ENCODE measurements around the gene HSPB8. TPM values are rescaled to one million over a fixed set of nuclear protein-coding genes. Genes with fewer than 3 reads are reported as not detected.

HSPB8 gene
- total and polyA plus RNA-seq, 2 of the 8 experiments (the other 6 are each of a cell fraction or from before 2014, with no cell fraction given) = 11.7 to 28.2 TPM

GRCh38 chr12:119231774-119232173, 53.0 kb downstream of the HSPB8 start:
- Histone ChIP-seq H2BK12ac (ENCODE audit: low read depth, low read length) (peak overlapping the region; percentile 64), H3K9me3 (ENCODE audit: insufficient read depth in 2 of 2, low read depth in 1 of 2, low read length in 1 of 2) (no peaks in the 10 kb centered on the region), H2BK15ac (ENCODE audit: low read length) (peak overlapping the region; percentile 54; the same call in 1 of the 2 replicates), H2BK5ac (ENCODE audit: low read depth, low read length) (peak overlapping the region; percentile 26; the same call in 1 of the 2 replicates), H2BK120ac (replicated peaks; ENCODE audit: low read depth, low read length) (no peak overlapping the region), H3K27ac (ENCODE audit: low read depth, low read length) (no peak overlapping the region), H4K5ac (ENCODE audit: insufficient read length, low read depth, low read length) (no peak overlapping the region), H4K20me1 (replicated peaks in 1 of 2; ENCODE audit: control insufficient read depth in 1 of 2, insufficient read depth in 2 of 2, low read length in 2 of 2) (no peaks in the 10 kb centered on the region), H3K9ac (replicated peaks in 1 of 4; ENCODE audit: extremely low read depth in 1 of 4, low read depth in 3 of 4, low read length in 3 of 4) (no peak overlapping the region; a peak in 1 of 7 replicates), H3K27me3 (replicated peaks in 1 of 4; ENCODE audit: control insufficient read depth in 3 of 4, extremely low read depth in 1 of 4, insufficient read depth in 3 of 4, low read length in 3 of 4) (no peaks in the 10 kb centered on the region; a peak in 1 of 7 replicates), H3K23me2 (ENCODE audit: low read depth, low read length) (no peaks in the 10 kb centered on the region; the same call in 1 of the 2 replicates), H3K4ac (replicated peaks; ENCODE audit: insufficient read length, low read depth, low read length) (peak overlapping the region; percentile 14), H3K4me1 (replicated peaks in 1 of 4; ENCODE audit: control insufficient read depth in 3 of 4, insufficient read depth in 4 of 4, low read length in 3 of 4) (peaks cover 8 to 27% (median 21%) of the 10 kb centered on the region in 4 experiments; a peak in 5 of 7 replicates), H3K18ac (ENCODE audit: extremely low read depth, low read length) (no peak overlapping the region), H3K79me1 (ENCODE audit: low read depth, low read length) (no peaks in the 10 kb centered on the region), H3K36me3 (ENCODE audit: control insufficient read depth in 2 of 4, insufficient read depth in 4 of 4, low read length in 3 of 4) (no peaks in the 10 kb centered on the region), H2BK20ac (ENCODE audit: low read length) (peak overlapping the region; percentile 52; the same call in 1 of the 2 replicates), H3K4me3 (ENCODE audit: extremely low read depth in 1 of 4, insufficient read depth in 2 of 4, low read depth in 3 of 4, low read length in 4 of 4) (no peak overlapping the region), H3K56ac (replicated peaks; ENCODE audit: insufficient read length, low read depth, low read length) (no peak overlapping the region), H4K91ac (replicated peaks; ENCODE audit: insufficient read length, low read length) (peak overlapping the region; percentile 22), H2AFZ (ENCODE audit: low read length) (no peak overlapping the region), H3K14ac (ENCODE audit: insufficient read length) (no peak overlapping the region), H2AK5ac (ENCODE audit: low read depth, low read length) (0 out of 2 replicates have a peak overlapping the region, but pooled peaks have one; percentile 14), H3K4me2 (ENCODE audit: insufficient read depth in 1 of 2, low read depth in 2 of 2, low read length in 2 of 2) (no peak overlapping the region), H3K23ac (ENCODE audit: insufficient read length) (no peak overlapping the region), H3K79me2 (ENCODE audit: control insufficient read depth in 1 of 2, insufficient read depth in 2 of 2, low read length in 2 of 2) (no peaks in the 10 kb centered on the region), H4K8ac (ENCODE audit: extremely low read depth, insufficient read depth, low read length) (no peak overlapping the region)
- no peak for FAIRE-seq
- 86% methylated on average over 4 of the region's 4 CpGs; no CpG with 5 or more reads in 1 of the 2 experiments for WGBS, 2 experiments (ENCODE audit: extremely low coverage in 1 of 2, insufficient coverage in 1 of 2, insufficient read length in 1 of 2, insufficient replicate concordance in 2 of 2, low coverage in 1 of 2, low lambda C conversion rate in 2 of 2, missing lambda C conversion rate in 1 of 2)
- ChIA-PET CTCF (ENCODE audit: partially characterized antibody) (interaction anchor here (0.6 to 1.5 kb wide), 4 partner anchors 16 to 181 kb away, joined by 3 to 4 read pairs (median 3); no protein-coding TSS in a partner anchor), POLR2A (ENCODE audit: partially characterized antibody) (no interaction called here)
- TF ChIP-seq TEAD4 (IDR thresholded peaks at IDR 0.05; ENCODE audit: low read depth, low read length) = no peak
- TF ChIP-seq SAP30 (IDR thresholded peaks at IDR 0.05; ENCODE audit: insufficient read depth, insufficient replicate concordance, low read length) = no peak
- TF ChIP-seq KDM5A (IDR thresholded peaks at IDR 0.05; ENCODE audit: low read length) = no peak
- TF ChIP-seq USF2 (IDR thresholded peaks at IDR 0.05; ENCODE audit: low read length) = no peak
- no peak for TF ChIP-seq CTBP2 (IDR thresholded peaks at IDR 0.05; ENCODE audit: borderline replicate concordance, insufficient read depth, insufficient read length, low read length)
- no peak for TF ChIP-seq SP4 (IDR thresholded peaks at IDR 0.05; ENCODE audit: low read length)
- TF ChIP-seq SIN3A (conservative IDR thresholded peaks at IDR 0.05 in 1 of 2, IDR thresholded peaks at IDR 0.05 in 1 of 2; ENCODE audit: low read depth in 1 of 2, low read length in 2 of 2) = no peak
- no peak for TF ChIP-seq HDAC2 (IDR thresholded peaks at IDR 0.05; ENCODE audit: borderline replicate concordance in 1 of 2, low read depth in 2 of 2, low read length in 2 of 2)
- TF ChIP-seq SP1 (IDR thresholded peaks at IDR 0.05; ENCODE audit: low read depth, low read length) = no peak
- TF ChIP-seq POU5F1 (IDR thresholded peaks at IDR 0.05; ENCODE audit: low read depth, low read length) = no peak
- TF ChIP-seq PHF8 (conservative IDR thresholded peaks at IDR 0.05; ENCODE audit: low read depth, low read length) = no peak
- no peak for TF ChIP-seq CBX5 (IDR thresholded peaks at IDR 0.05; ENCODE audit: low read depth, low read length)
- DNase-seq (ENCODE audit: low read depth in 1 of 2, low spot score in 2 of 2) = no peak

Data from H1 (cell line).